KBM-7 (cell line): Measurements from ENCODE around the gene TNIK.
A peak's percentile ranks its signal among the peaks of the same experiment; 100 is the strongest.

Experiments
- DNase-seq: peaks from one replicate; pipeline ENCODE4 v3.0.0-alpha.2; 2015
- in situ Hi-C: fragments of 300-500 bp; cut with MboI; formaldehyde crosslinking; loops from 2 replicates; pipeline ENCODE4 v1.14.3; 2020; ENCODE audit warnings: low sequenced_read_pairs, low pct_unique_long_range_greater_than_20kb, mixed read lengths

TNIK gene

GRCh38 chr3:171044835-171045793 lies 415.1 kb downstream of the TNIK start:
- in situ Hi-C loops: no loop called here
- DNase-seq: no peak

GRCh38 chr3:171044384-171044783 lies 415.8 kb downstream of the TNIK start:
- in situ Hi-C loops: no loop called here

DNA sequence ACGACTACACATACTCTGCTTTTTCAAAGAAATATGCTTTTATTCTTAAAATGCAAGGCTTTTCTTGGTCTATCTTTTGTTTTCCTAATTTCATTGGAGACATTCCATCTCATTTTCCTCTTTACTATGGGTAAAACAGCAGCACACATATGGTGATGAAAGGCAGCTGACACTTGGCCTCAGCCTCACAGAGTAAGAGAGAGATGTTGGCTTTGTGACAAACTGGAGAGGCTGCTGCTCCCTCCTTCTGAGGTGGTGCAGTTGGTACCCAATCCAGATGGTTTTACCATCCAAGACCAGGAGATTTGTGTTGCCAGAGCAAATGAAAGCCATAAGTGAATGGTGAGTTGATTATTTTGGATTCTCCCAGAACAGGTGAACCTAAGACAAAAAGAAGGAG lies 420.5 kb downstream of the TNIK start:
- in situ Hi-C loops: no loop called here
- DNase-seq: no peak

More at GRCh38 chr3:171044384-171044783, 415.8 kb downstream of the TNIK start:
- DNase-seq: no peak

GRCh38 chr3:171038342-171038741 lies 421.9 kb downstream of the TNIK start:
- no peak for DNase-seq
- in situ Hi-C loops: no loop called here

DNA sequence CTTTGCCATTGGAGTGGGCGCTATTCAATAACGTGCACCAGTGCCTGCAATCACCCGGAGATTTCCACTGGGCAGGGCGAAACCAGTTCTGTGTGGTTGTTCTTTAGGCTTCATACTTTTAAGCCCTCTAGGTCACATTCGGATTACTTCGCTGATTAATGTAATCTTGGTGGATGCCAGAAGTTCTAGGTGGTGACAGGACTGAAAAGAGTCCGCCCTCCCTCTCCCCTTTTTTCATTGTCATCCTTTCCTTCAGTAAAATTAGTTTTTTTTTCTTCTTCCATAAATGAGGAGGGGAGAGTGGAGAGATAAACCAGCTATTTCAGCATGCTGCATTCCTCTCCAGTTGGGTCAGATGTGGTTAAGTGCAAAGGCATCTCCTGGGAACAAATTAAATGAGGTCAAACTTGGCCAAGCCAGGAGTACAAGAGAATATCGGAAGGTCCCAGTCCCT lies 431.4 kb downstream of the TNIK start:
- DNase-seq: no peak

GRCh38 chr3:171028025-171028778 lies 432.0 kb downstream of the TNIK start:
- peak; percentile 16 for DNase-seq
- in situ Hi-C loops: no loop called here

More for the DNA sequence above, 431.4 kb downstream of the TNIK start:
- in situ Hi-C loops: no loop called here

GRCh38 chr3:171026597-171027293 lies 433.5 kb downstream of the TNIK start, which contains the start of gene SLC2A2:
TSS of gene SLC2A2 (minus strand) at chr3:171026720. CDS start at chr3:171026670, 50 bp downstream.
- in situ Hi-C loops: no loop called here

GRCh38 chr3:171023566-171023965 lies 436.6 kb downstream of the TNIK start:
- in situ Hi-C loops: no loop called here
- DNase-seq: no peak

More at GRCh38 chr3:171026597-171027293, 433.5 kb downstream of the TNIK start, which contains the start of gene SLC2A2:
- no peak for DNase-seq

GRCh38 chr3:171021377-171021776 lies 438.8 kb downstream of the TNIK start:
- no peak for DNase-seq
- in situ Hi-C loops: no loop called here

DNA sequence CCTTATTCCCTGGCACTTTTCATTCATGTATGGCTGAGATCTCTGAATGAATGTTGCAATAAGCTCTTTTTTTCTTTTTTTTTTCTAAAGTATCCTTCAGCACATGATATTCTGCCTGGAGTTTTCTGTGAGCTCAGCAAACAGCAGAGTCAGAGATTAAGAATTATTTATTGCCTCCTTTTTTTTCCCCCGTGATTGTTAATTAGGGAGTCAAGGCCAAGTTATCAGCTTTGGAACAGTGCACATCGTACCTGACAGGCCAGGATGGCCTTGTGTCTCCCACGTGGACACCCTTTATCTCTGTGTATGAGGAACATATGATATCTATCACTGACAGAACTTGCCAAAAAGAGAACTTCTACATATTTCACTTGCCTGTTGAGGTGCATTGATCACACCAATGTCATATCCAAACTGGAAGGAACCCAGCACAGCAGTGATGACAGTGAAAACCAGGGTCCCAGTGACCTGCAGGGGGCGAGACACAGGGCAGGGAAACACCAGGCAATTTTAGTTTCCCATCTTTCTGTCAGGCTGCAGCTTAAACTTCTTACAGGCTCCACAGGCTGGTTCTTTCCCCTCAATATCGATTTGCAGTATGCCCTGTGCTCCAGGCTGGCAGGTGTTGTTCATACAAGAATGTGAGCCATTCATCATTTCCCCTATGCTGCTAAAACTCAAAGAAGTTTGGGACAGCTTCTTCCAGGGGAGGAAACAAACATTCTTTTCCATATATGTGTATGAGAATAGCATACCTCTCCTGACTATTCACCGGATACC lies 441.9 kb downstream of the TNIK start:
- in situ Hi-C loops: no loop called here
- DNase-seq: no peak

DNA sequence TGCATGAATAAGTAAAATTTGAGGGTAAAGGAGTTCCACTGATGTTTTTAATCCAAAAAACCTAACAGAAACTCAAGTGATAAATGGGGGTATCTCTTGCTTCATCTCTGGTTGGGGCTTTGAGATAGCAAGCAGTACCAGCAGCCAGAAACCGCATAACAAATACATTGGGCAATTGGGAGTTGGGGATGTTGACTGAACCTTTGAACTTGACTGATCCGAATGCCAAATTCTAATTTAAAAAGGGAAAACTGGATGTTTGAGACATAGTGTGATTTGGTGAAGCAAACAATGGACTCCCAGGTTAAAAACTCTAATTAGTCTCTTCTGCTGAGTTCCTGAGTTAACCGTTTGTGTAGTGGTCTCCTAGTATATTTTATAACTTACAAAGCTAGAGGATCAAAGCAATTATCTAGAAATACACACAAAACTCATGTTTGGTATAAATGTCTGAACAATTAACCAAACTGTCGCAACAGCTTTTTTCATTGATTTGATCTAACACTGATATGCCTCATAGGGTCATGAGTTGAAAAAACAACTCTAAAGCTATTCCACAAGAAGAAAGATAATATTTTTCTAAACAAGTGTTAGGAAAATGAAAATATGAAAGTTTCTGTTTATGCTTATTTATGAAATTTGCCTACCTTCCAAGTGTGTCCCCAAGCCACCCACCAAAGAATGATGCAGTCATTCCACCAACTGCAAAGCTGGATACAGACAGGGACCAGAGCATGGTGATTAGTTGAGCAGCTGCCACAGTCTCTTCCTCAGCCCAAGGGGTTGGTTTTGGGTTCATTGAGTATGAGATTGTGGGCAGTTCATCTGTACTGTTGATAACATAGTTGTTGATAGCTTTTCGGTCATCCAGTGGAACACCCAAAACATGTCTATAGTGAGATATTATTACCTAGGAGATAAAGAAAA lies 446.1 kb downstream of the TNIK start:
- no peak for DNase-seq
- in situ Hi-C loops: no loop called here

- DNase-seq: no peak
- in situ Hi-C loops: no loop called here
Measured at GRCh38 chr3:171011873-171012336, 448.3 kb downstream of the TNIK start.
